DOHH2 (cell line): Measurements from ENCODE around the gene KIF2C.
A peak's percentile ranks its signal among the peaks of the same experiment; 100 is the strongest.

Experiments
- H3F3A ChIP-seq: fragments of 200-600 bp; sonication (generic), shearing (Covaris generic); 2 replicates; pipeline ENCODE4 v1.6.0; 2016; ENCODE audit warnings: antibody characterized with exemption, mild to moderate bottlenecking; ENCODE audit not compliant: control insufficient read depth, insufficient read depth
- H3K27ac ChIP-seq: fragments of 200-600 bp; sonication (generic); 2 replicates; pipeline ENCODE4 v1.5.1; 2014; ENCODE audit warnings: low read depth, mild to moderate bottlenecking, low read length, moderate library complexity
- H3K27me3 ChIP-seq: fragments of 200-600 bp; sonication (generic); 2 replicates; pipeline ENCODE4 v1.6.1; 2014; ENCODE audit warnings: mild to moderate bottlenecking, low read length, mixed read lengths; ENCODE audit not compliant: control insufficient read depth
- H3K36me3 ChIP-seq: fragments of 200-600 bp; sonication (generic); 2 replicates; pipeline ENCODE4 v1.6.1; 2014; ENCODE audit warnings: mild to moderate bottlenecking, low read length, moderate library complexity, mixed read lengths; ENCODE audit not compliant: control insufficient read depth
- H3K4me1 ChIP-seq: fragments of 200-600 bp; sonication (generic); 2 replicates; pipeline ENCODE4 v1.6.1; 2014; ENCODE audit warnings: mild to moderate bottlenecking, low read length, mixed read lengths; ENCODE audit not compliant: control insufficient read depth
- H3K4me2 ChIP-seq: fragments of 200-600 bp; sonication (generic); 2 replicates; pipeline ENCODE4 v1.6.0; 2014; ENCODE audit warnings: mild to moderate bottlenecking, low read length, moderate library complexity
- H3K4me3 ChIP-seq: fragments of 200-600 bp; sonication (generic); 2 replicates; pipeline ENCODE4 v1.5.1; 2014; ENCODE audit warnings: mild to moderate bottlenecking, low read length, mixed read lengths
- H3K79me2 ChIP-seq: fragments of 200-600 bp; sonication (generic); 2 replicates; pipeline ENCODE4 v1.6.1; 2014; ENCODE audit warnings: mild to moderate bottlenecking, low read length, mixed read lengths; ENCODE audit not compliant: control insufficient read depth
- H3K9me2 ChIP-seq: fragments of 200-600 bp; sonication (generic); replicated peaks from 2 replicates; pipeline ENCODE4 v1.6.1; 2014; ENCODE audit warnings: mild to moderate bottlenecking, low read length, mixed read lengths; ENCODE audit not compliant: control insufficient read depth
- H3K9me3 ChIP-seq: fragments of 200-600 bp; sonication (generic); 2 replicates; pipeline ENCODE4 v1.6.1; 2014; ENCODE audit warnings: antibody characterized with exemption, low read length, mixed read lengths; ENCODE audit not compliant: control insufficient read depth, insufficient read depth
- H4K20me1 ChIP-seq: fragments of 200-600 bp; sonication (generic); 2 replicates; pipeline ENCODE4 v1.6.0; 2014; ENCODE audit warnings: low read depth, mild to moderate bottlenecking, antibody characterized with exemption, low read length, moderate library complexity; ENCODE audit not compliant: control insufficient read depth, insufficient read depth
- CTCF ChIP-seq: fragments of 200-600 bp; sonication (generic); IDR thresholded peaks from one replicate; pipeline ENCODE4 v1.5.1; 2014; ENCODE audit warnings: antibody characterized with exemption, mild to moderate bottlenecking, low read depth, low read length; ENCODE audit not compliant: poor library complexity, severe bottlenecking
- EZH2phosphoT487 ChIP-seq: fragments of 200-600 bp; sonication (generic); IDR thresholded peaks from 2 replicates; pipeline ENCODE4 v1.6.1; 2017; ENCODE audit warnings: borderline replicate concordance, mild to moderate bottlenecking, antibody characterized with exemption, low read length, moderate library complexity, mixed read lengths

KIF2C gene

GRCh38 chr1:44740179-44740617 is 561 bp downstream of the KIF2C start:
- Histone ChIP-seq H3K4me1 (peaks cover 28% of the 10 kb centered on the region), H3K4me2 (peak overlapping the region; percentile 83), H3K9me3 (no peaks in the 10 kb centered on the region), H3K27me3 (no peaks in the 10 kb centered on the region), H3K36me3 (peaks cover 46% of the 10 kb centered on the region), H4K20me1 (no peaks in the 10 kb centered on the region), H3K79me2 (peaks cover 58% of the 10 kb centered on the region), H3K4me3 (peak overlapping the region; percentile 88), H3F3A (peaks cover 3% of the 10 kb centered on the region; the same call in 1 of the 2 replicates), H3K27ac (peak overlapping the region; percentile 61), H3K9me2 (no peaks in the 10 kb centered on the region)
- no peak for TF ChIP-seq EZH2phosphoT487
- no peak for TF ChIP-seq CTCF

- Histone ChIP-seq H3K4me3 (no peak overlapping the region), H3K9me3 (no peaks in the 10 kb centered on the region), H3F3A (peaks cover 10% of the 10 kb centered on the region; the same call in 1 of the 2 replicates), H3K4me2 (peak overlapping the region; percentile 44; the same call in 1 of the 2 replicates), H3K9me2 (no peaks in the 10 kb centered on the region), H3K79me2 (peaks cover 86% of the 10 kb centered on the region), H3K36me3 (peaks cover 75% of the 10 kb centered on the region), H3K27me3 (no peaks in the 10 kb centered on the region), H4K20me1 (0 out of 2 replicates have a peak, but pooled peaks cover 6% of the 10 kb centered on the region), H3K27ac (no peak overlapping the region), H3K4me1 (peaks cover 28% of the 10 kb centered on the region)
- TF ChIP-seq EZH2phosphoT487 (no peak), CTCF (no peak)
Measured at GRCh38 chr1:44743211-44743610, 3.6 kb downstream of the KIF2C start.

- peaks cover 81% of the 10 kb centered on the region for H3K36me3 ChIP-seq
- peaks cover 57% of the 10 kb centered on the region for H3K79me2 ChIP-seq
Measured at GRCh38 chr1:44747878-44748277, 8.2 kb downstream of the KIF2C start.

More at GRCh38 chr1:44747878-44748277, 8.2 kb downstream of the KIF2C start:
- H3K27ac ChIP-seq = no peak overlapping the region
- H3F3A ChIP-seq = peaks cover 10% of the 10 kb centered on the region
- no peaks in the 10 kb centered on the region for H3K9me3 ChIP-seq
- H3K4me3 ChIP-seq = no peak overlapping the region
- TF ChIP-seq EZH2phosphoT487 (no peak), CTCF (peak; percentile 48)
- H3K4me1 ChIP-seq = peaks cover 11% of the 10 kb centered on the region
- H3K27me3 ChIP-seq = no peaks in the 10 kb centered on the region
- 0 out of 2 replicates have a peak, but pooled peaks cover 6% of the 10 kb centered on the region for H4K20me1 ChIP-seq
- H3K4me2 ChIP-seq = no peak overlapping the region
- H3K9me2 ChIP-seq = no peaks in the 10 kb centered on the region
